Activated CD8-positive, alpha-beta memory T cell treated with anti-CD3 and anti-CD28 coated beads for 4 hours (primary cell): ENCODE results near the gene AGPAT3.

Source experiments
- DNase-seq, 2 donors: peaks; one replicate each; pipeline ENCODE4 v3.0.0-alpha.2; 2020; ENCODE audit warnings: low read depth in 2 of 2

The AGPAT3 gene

GRCh38 chr21:44018813-44019567 is 154.0 kb downstream of the AGPAT3 start:
- DNase-seq: no peak

- no peak for DNase-seq
Observed at GRCh38 chr21:44019568-44019958, 154.5 kb downstream of the AGPAT3 start.

GRCh38 chr21:44020551-44020950 is 155.5 kb downstream of the AGPAT3 start:
- no peak for DNase-seq

GRCh38 chr21:44021064-44021463 is 156.0 kb downstream of the AGPAT3 start:
- no peak for DNase-seq

- no peak for DNase-seq
Observed at GRCh38 chr21:44024257-44024656, 159.2 kb downstream of the AGPAT3 start.

- no peak for DNase-seq
Observed at GRCh38 chr21:44024887-44025353, 159.9 kb downstream of the AGPAT3 start.

- no peak for DNase-seq
Observed at GRCh38 chr21:44027607-44028286, 162.7 kb downstream of the AGPAT3 start.

GRCh38 chr21:44028287-44028659 is 163.2 kb downstream of the AGPAT3 start:
- DNase-seq: no peak

GRCh38 chr21:44029460-44030087 is 164.6 kb downstream of the AGPAT3 start:
- no peak for DNase-seq

GRCh38 chr21:44035244-44035643 is 170.2 kb downstream of the AGPAT3 start:
- DNase-seq: no peak
